ENCODE data around the gene HES7. TPM values are rescaled to one million over a fixed set of nuclear protein-coding genes. Genes with fewer than 3 reads are reported as not detected.

The HES7 gene
- total and polyA plus RNA-seq, 9 of the 15 experiments (the other 6 are each of a cell fraction or from before 2014, with no cell fraction given), result 0.03 to 1.7 (median 0.14) TPM; not detected in 1

GRCh38 chr17:8151120-8151640 lies 27.3 kb upstream of the HES7 start (continued):
- no peak for TF ChIP-seq GTF3C2 (IDR thresholded peaks at IDR 0.05; ENCODE audit: borderline replicate concordance, extremely low read depth, insufficient read length)
- no peak for TF ChIP-seq ZBED1 (IDR thresholded peaks at IDR 0.05)
- TF ChIP-seq ZSCAN29 (IDR thresholded peaks at IDR 0.05), result no peak
- TF ChIP-seq ZNF23 (CRISPR knock-in tag; IDR thresholded peaks at IDR 0.05), result no peak
- TF ChIP-seq CBFA2T2 (conservative IDR thresholded peaks at IDR 0.05), result no peak
- TF ChIP-seq PHB (CRISPR knock-in tag; IDR thresholded peaks at IDR 0.05), result no peak
- TF ChIP-seq, protein P1, sequence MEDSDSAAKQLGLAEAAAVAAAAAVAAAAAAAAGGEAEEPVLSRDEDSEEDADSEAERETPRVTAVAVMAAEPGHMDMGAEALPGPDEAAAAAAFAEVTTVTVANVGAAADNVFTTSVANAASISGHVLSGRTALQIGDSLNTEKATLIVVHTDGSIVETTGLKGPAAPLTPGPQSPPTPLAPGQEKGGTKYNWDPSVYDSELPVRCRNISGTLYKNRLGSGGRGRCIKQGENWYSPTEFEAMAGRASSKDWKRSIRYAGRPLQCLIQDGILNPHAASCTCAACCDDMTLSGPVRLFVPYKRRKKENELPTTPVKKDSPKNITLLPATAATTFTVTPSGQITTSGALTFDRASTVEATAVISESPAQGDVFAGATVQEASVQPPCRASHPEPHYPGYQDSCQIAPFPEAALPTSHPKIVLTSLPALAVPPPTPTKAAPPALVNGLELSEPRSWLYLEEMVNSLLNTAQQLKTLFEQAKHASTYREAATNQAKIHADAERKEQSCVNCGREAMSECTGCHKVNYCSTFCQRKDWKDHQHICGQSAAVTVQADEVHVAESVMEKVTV (CRISPR knock-in tag; IDR thresholded peaks at IDR 0.05), result no peak
- TF ChIP-seq MCM3 (IDR thresholded peaks at IDR 0.05), result no peak
- no peak for TF ChIP-seq CBFB (CRISPR knock-in tag; IDR thresholded peaks at IDR 0.05)
- TF ChIP-seq ZNF143 (CRISPR knock-in tag; IDR thresholded peaks at IDR 0.05), result no peak
- peak; percentile 65 for TF ChIP-seq ZBTB12 (CRISPR knock-in tag; IDR thresholded peaks at IDR 0.05)
- TF ChIP-seq HCFC1 (IDR thresholded peaks at IDR 0.05; ENCODE audit: low read depth, low read length), result 0 out of 2 replicates have a peak, but pooled peaks have one; percentile 20
- TF ChIP-seq EWSR1 (IDR thresholded peaks at IDR 0.05; ENCODE audit: borderline replicate concordance, low read depth, partially characterized antibody), result no peak
- TF ChIP-seq ZNF311 (CRISPR knock-in tag; IDR thresholded peaks at IDR 0.05), result no peak
- no peak for TF ChIP-seq DNMT1 (IDR thresholded peaks at IDR 0.05)
- TF ChIP-seq PYGO2 (tag; IDR thresholded peaks at IDR 0.05), result no peak
- TF ChIP-seq KLF13 (tag; IDR thresholded peaks at IDR 0.05; ENCODE audit: borderline replicate concordance, low read depth), result no peak
- no peak for TF ChIP-seq MYBL2 (IDR thresholded peaks at IDR 0.05; ENCODE audit: low read depth)
- TF ChIP-seq MYBL2 (CRISPR knock-in tag; IDR thresholded peaks at IDR 0.05; ENCODE audit: borderline replicate concordance), result no peak
- TF ChIP-seq TCF7 (IDR thresholded peaks at IDR 0.05; ENCODE audit: borderline replicate concordance), result no peak
- no peak for TF ChIP-seq PCBP1 (IDR thresholded peaks at IDR 0.05; ENCODE audit: low read depth, low read length, poor library complexity, severe bottlenecking)
- no peak for TF ChIP-seq ZEB2 (IDR thresholded peaks at IDR 0.05)
- no peak for TF ChIP-seq IFI16 (CRISPR knock-in tag; IDR thresholded peaks at IDR 0.05)
- peak; percentile 40 to 97; a peak in 2 of 4 replicates for TF ChIP-seq SIN3A (IDR thresholded peaks at IDR 0.05; ENCODE audit: borderline replicate concordance in 2 of 2, control insufficient read depth in 1 of 2, low read depth in 2 of 2, low read length in 2 of 2)

Measured in K562 (cell line).